Body of pancreas (tissue), 4 donors: Measurements from ENCODE around the gene TOMM7. TPM values are rescaled to one million over a fixed set of nuclear protein-coding genes. Genes with fewer than 3 reads are reported as not detected.
"Not testable (repeated sequence)": the region's sequence is repeated elsewhere in the genome, so short reads cannot be mapped to it uniquely, and the experiment has no call there.

Experiments
- ATAC-seq: fragments of 150-250 bp; one replicate; pipeline ENCODE4 v1.9.1; 2016
- DNase-seq, 4 donors: peaks; one replicate each; pipeline ENCODE4 v3.0.0-alpha.2; 2019
- H3K27ac ChIP-seq, 4 donors: fragments of 200-600 bp; sonication (generic); 1 replicate in 3 of 4; 2 replicates in 1 of 4; pipeline versions ENCODE4 v1.5.1 to v1.6.1; 2016 to 2019; ENCODE audit warnings: mild to moderate bottlenecking in 1 of 4, mixed read lengths in 1 of 4, moderate library complexity in 1 of 4
- H3K27me3 ChIP-seq, 2 donors: fragments of 200-600 bp; sonication (generic); one replicate each; pipeline ENCODE4 v1.6.0; 2016; ENCODE audit warnings: mild to moderate bottlenecking in 1 of 2
- H3K36me3 ChIP-seq, 2 donors: fragments of 200-600 bp; sonication (generic); replicated peaks in 1 of 2; 2 replicates each; pipeline ENCODE4 v1.5.1; 2016; ENCODE audit warnings: low read depth in 2 of 2; ENCODE audit not compliant: insufficient read depth in 1 of 2
- H3K4me1 ChIP-seq: fragments of 200-600 bp; sonication (generic); one replicate; pipeline ENCODE4 v1.6.0; 2016
- H3K4me3 ChIP-seq, 2 donors: fragments of 200-600 bp; sonication (generic); 1 replicate in 1 of 2; 2 replicates in 1 of 2; pipeline ENCODE4 v1.5.1; 2016 to 2019
- H3K9me3 ChIP-seq, 3 donors: fragments of 200-600 bp; sonication (generic); 1 replicate in 2 of 3; 2 replicates in 1 of 3; pipeline ENCODE4 v1.5.1; 2016
- CTCF ChIP-seq, 7 experiments: fragments of 450-650 bp in 4 of 7; fragments of 200-600 bp in 3 of 7; sonication (generic) in 3 of 7; IDR thresholded peaks; one replicate each; pipeline ENCODE4 v1.5.1; 2016 to 2019; ENCODE audit warnings: antibody characterized with exemption in 7 of 7
- POLR2A ChIP-seq, 3 donors: fragments of 450-650 bp; IDR thresholded peaks; one replicate each; pipeline ENCODE4 v1.6.1; 2016; ENCODE audit warnings: antibody characterized with exemption in 3 of 3, mild to moderate bottlenecking in 2 of 3
- WGBS, 2 donors: methylation state at CpG; one replicate each; pipeline ENCODE4 v1.1.5; 2017; 5-methylcytosine and 5-hydroxymethylcytosine counted together
- intact Hi-C: fragments of 100-400 bp; cut with DNase I; formaldehyde crosslinking; loops from one replicate; pipeline ENCODE4 v1.15.1; 2023
- total RNA-seq, 2 donors: library from RNA; depleted of rRNA; stranded (reverse); fragments of >200 nt; gene quantifications; one replicate each; pipeline ENCODE4 v1.1.0, GENCODE V29; 2016

Gene TOMM7
- total RNA-seq, 2 donors from 2014 or later = 77.8 to 103 TPM

- intact Hi-C loops = no loop called here
- H3K36me3 ChIP-seq = no peaks in the 10 kb centered on the region
- no peak for TF ChIP-seq POLR2A (IDR thresholded peaks at IDR 0.05)
- no peak for TF ChIP-seq CTCF (IDR thresholded peaks at IDR 0.05)
- no peaks in the 10 kb centered on the region for H3K9me3 ChIP-seq
- WGBS, 2 donors = 90% methylated on average over 6 of the region's 6 CpGs
- no peak for DNase-seq
- peaks cover 29% of the 10 kb centered on the region for H3K4me1 ChIP-seq
- no peaks in the 10 kb centered on the region for H3K27me3 ChIP-seq
- H3K4me3 ChIP-seq = no peak overlapping the region
- no peak overlapping the region for H3K27ac ChIP-seq
- no peak for ATAC-seq
Observed at GRCh38 chr7:22837308-22837707, 14.7 kb upstream of the TOMM7 start.

- H3K9me3 ChIP-seq, intact Hi-C loops, H3K27ac ChIP-seq, ATAC-seq, H3K4me3 ChIP-seq, DNase-seq, H3K36me3 ChIP-seq, H3K27me3 ChIP-seq: not testable (repeated sequence)
- peaks cover 37% of the 10 kb centered on the region for H3K4me1 ChIP-seq
- 77 to 78% methylated on average over 2 of the region's 2 CpGs for WGBS, 2 donors
Observed at GRCh38 chr7:22836506-22836905, 13.9 kb upstream of the TOMM7 start.

- no peak for ATAC-seq
- intact Hi-C loops = no loop called here
- Histone ChIP-seq H3K9me3 (no peaks in the 10 kb centered on the region), H3K27me3 (no peaks in the 10 kb centered on the region), H3K27ac (peak overlapping the region in 3 of 4 donors; percentile 65 to 77 (median 77)), H3K4me3 (no peak overlapping the region), H3K36me3 (no peaks in the 10 kb centered on the region), H3K4me1 (peaks cover 38% of the 10 kb centered on the region)
- WGBS, 2 donors = 20 to 26% methylated on average over 3 of the region's 3 CpGs
- TF ChIP-seq CTCF (IDR thresholded peaks at IDR 0.05) = no peak
- no peak for TF ChIP-seq POLR2A (IDR thresholded peaks at IDR 0.05)
- no peak for DNase-seq
Observed at GRCh38 chr7:22833957-22834356, 11.3 kb upstream of the TOMM7 start.

GRCh38 chr7:22833113-22833855 is 10.6 kb upstream of the TOMM7 start:
- DNase-seq (no peak), ATAC-seq (peak; percentile 91)
- TF ChIP-seq CTCF (IDR thresholded peaks at IDR 0.05) = no peak
- no peak for TF ChIP-seq POLR2A (IDR thresholded peaks at IDR 0.05)
- 39% methylated on average over 2 of the region's 2 CpGs for WGBS, 2 donors
- H3K36me3 ChIP-seq = no peaks in the 10 kb centered on the region
- H3K27ac ChIP-seq = peak overlapping the region in 3 of 4 donors; percentile 65 to 77 (median 77)
- H3K27me3 ChIP-seq = no peaks in the 10 kb centered on the region
- peaks cover 38% of the 10 kb centered on the region for H3K4me1 ChIP-seq
- intact Hi-C loops = no loop called here
- no peaks in the 10 kb centered on the region for H3K9me3 ChIP-seq
- H3K4me3 ChIP-seq = no peak overlapping the region

GRCh38 chr7:22832401-22832800 is 9.8 kb upstream of the TOMM7 start:
- TF ChIP-seq POLR2A (IDR thresholded peaks at IDR 0.05) = no peak
- no peak for TF ChIP-seq CTCF (IDR thresholded peaks at IDR 0.05)
- H3K4me3 ChIP-seq = no peak overlapping the region
- peaks cover 38% of the 10 kb centered on the region for H3K4me1 ChIP-seq
- intact Hi-C loops = no loop called here
- no peaks in the 10 kb centered on the region for H3K36me3 ChIP-seq
- DNase-seq = no peak
- peak overlapping the region in 3 of 4 donors; percentile 65 to 77 (median 77) for H3K27ac ChIP-seq
- H3K9me3 ChIP-seq = no peaks in the 10 kb centered on the region
- H3K27me3 ChIP-seq = no peaks in the 10 kb centered on the region
- WGBS, 2 donors = 94 to 95% methylated on average over 3 of the region's 3 CpGs
- ATAC-seq = no peak
